GM12878 (cell line): ENCODE data around the gene ATP6V0D1. TPM values are rescaled to one million over a fixed set of nuclear protein-coding genes. Genes with fewer than 3 reads are reported as not detected.

Experiments
- ATAC-seq: fragments of 200-7000 bp; cut with Tn5 transposase; 3 replicates; pipeline ENCODE4 v1.9.1; 2020; ENCODE audit warnings: mild to moderate bottlenecking, moderate library complexity
- BruUV-seq: library from RNA; stranded (reverse); fragments of 400-500 nt; replicated peaks from 2 replicates; lab custom pipeline; 2021; lab: Mats Ljungman, UMichigan
- CTCF ChIA-PET: fragments of 300-600 bp; sonication (Branson Sonifier 250); formaldehyde crosslinking; extraction: SDS; loops from one replicate; lab custom pipeline; 2021; ENCODE audit warnings: inconsistent platforms; lab: Yijun Ruan, JAX
- POLR2A ChIA-PET: fragments of 350-600 bp; formaldehyde crosslinking; extraction: SDS; loops from one replicate; lab custom pipeline; 2021; ENCODE audit warnings: inconsistent platforms; lab: Charles Lee
- RAD21 ChIA-PET: fragments of 300-600 bp; sonication (Branson Sonifier 250); formaldehyde crosslinking; loops from one replicate; lab custom pipeline; 2023; ENCODE audit warnings: antibody characterized with exemption; ENCODE audit not compliant: unreplicated experiment; lab: Charles Lee
- SMC1A ChIA-PET: fragments of 300-600 bp; sonication (Branson Sonifier 250); formaldehyde crosslinking; loops from one replicate; lab custom pipeline; 2023; ENCODE audit not compliant: unreplicated experiment, uncharacterized antibody; lab: Charles Lee
- DNase-seq: peaks from one replicate; pipeline ENCODE4 v3.0.0-alpha.2; 2011; ENCODE audit warnings: low read depth, low spot score
- FAIRE-seq: peaks from 3 replicates; lab custom pipeline; 2011; peaks lifted over from hg19 to GRCh38; lab: Jason Lieb, UNC
- H2AFZ ChIP-seq: 2 replicates; pipeline ENCODE4 v1.6.0; 2011; ENCODE audit warnings: low read depth, low read length, control low read depth; ENCODE audit not compliant: control insufficient read depth
- H3K27ac ChIP-seq: 2 replicates; pipeline ENCODE4 v1.5.1; 2011; ENCODE audit warnings: control low read depth; ENCODE audit not compliant: control insufficient read depth, insufficient read depth
- H3K27me3 ChIP-seq, 2 experiments: replicated peaks in 1 of 2; 2 replicates each; pipeline versions ENCODE4 v1.6.0 to v1.6.1; 2011; ENCODE audit warnings: low read length in 1 of 2; ENCODE audit not compliant: control insufficient read depth in 2 of 2, insufficient read depth in 2 of 2
- H3K36me3 ChIP-seq, 2 experiments: 2 replicates each; pipeline ENCODE4 v1.5.1; 2011; ENCODE audit warnings: low read length in 1 of 2; ENCODE audit not compliant: control insufficient read depth in 2 of 2, insufficient read depth in 2 of 2
- H3K4me1 ChIP-seq: 2 replicates; pipeline ENCODE4 v1.6.1; 2011; ENCODE audit warnings: mild to moderate bottlenecking, low read length, moderate library complexity, mixed read lengths; ENCODE audit not compliant: control insufficient read depth, insufficient read depth
- H3K4me2 ChIP-seq: 2 replicates; pipeline ENCODE4 v1.6.0; 2011; ENCODE audit warnings: control low read depth; ENCODE audit not compliant: control insufficient read depth, insufficient read depth
- H3K4me3 ChIP-seq: fragments of 200-600 bp; sonication (generic); 2 replicates; pipeline ENCODE4 v1.5.1; 2016
- H3K79me2 ChIP-seq: 2 replicates; pipeline ENCODE4 v1.6.0; 2011; ENCODE audit warnings: low read length; ENCODE audit not compliant: control insufficient read depth, insufficient read depth
- H3K9ac ChIP-seq: 2 replicates; pipeline ENCODE4 v1.8.0; 2011; ENCODE audit warnings: low read length, control low read depth, mixed read lengths; ENCODE audit not compliant: control insufficient read depth, insufficient read depth
- H3K9me3 ChIP-seq: replicated peaks from 3 replicates; pipeline ENCODE4 v1.5.1; 2011; ENCODE audit warnings: mild to moderate bottlenecking, low read length; ENCODE audit not compliant: control insufficient read depth, insufficient read depth
- H4K20me1 ChIP-seq: 2 replicates; pipeline ENCODE4 v1.6.0; 2011; ENCODE audit not compliant: control insufficient read depth, insufficient read depth
- FOXK2 ChIP-seq: fragments of 450-650 bp; IDR thresholded peaks from 2 replicates; pipeline ENCODE4 v1.6.1; 2017; ENCODE audit warnings: mild to moderate bottlenecking, moderate library complexity
- POLR2A ChIP-seq: IDR thresholded peaks from 2 replicates; pipeline ENCODE4 v1.6.1; 2011; ENCODE audit warnings: low read depth, mild to moderate bottlenecking, low read length
- RELA ChIP-seq: fragments of 450-650 bp; IDR thresholded peaks from 2 replicates; pipeline ENCODE4 v1.8.0; 2014; ENCODE audit warnings: borderline replicate concordance; ENCODE audit not compliant: partially characterized antibody
- RUNX3 ChIP-seq: IDR thresholded peaks from 2 replicates; pipeline ENCODE4 v1.6.1; 2012; ENCODE audit warnings: low read length, inconsistent platforms
- SMC3 ChIP-seq: IDR thresholded peaks from 2 replicates; pipeline ENCODE4 v1.6.1; 2011; ENCODE audit warnings: low read length, improper control_type of control experiment, borderline replicate concordance
- WGBS: methylation state at CpG from one replicate; pipeline ENCODE4 v1.1.6; 2016; ENCODE audit warnings: low lambda C conversion rate; ENCODE audit not compliant: insufficient replicate concordance, insufficient coverage; ENCODE audit errors: missing lambda C conversion rate; 5-methylcytosine and 5-hydroxymethylcytosine counted together
- in situ Hi-C: fragments of 300-500 bp; cut with MboI; formaldehyde crosslinking; loops from 9 replicates; pipeline ENCODE4 v1.14.3; 2018; ENCODE audit warnings: mixed read lengths
- intact Hi-C: fragments of 100-400 bp; cut with micrococcal nuclease; formaldehyde crosslinking; loops from one replicate; pipeline ENCODE4 v1.14.2; 2022; ENCODE audit not compliant: unreplicated experiment
- polyA plus RNA-seq, 11 experiments: library from polyadenylated mRNA; depleted of rRNA in 4 of 11; unstranded in 6 of 11; stranded (reverse) in 5 of 11; fragments of >200 nt; fragmentation: Nextera tagmentation in 4 of 11; fragmentation: Illumina TruSeq in 1 of 11; extraction: Ambion mirVana in 4 of 11; extraction: Trizol in 1 of 11; gene quantifications; 1 replicate in 1 of 11; 2 replicates in 10 of 11; pipeline versions ENCODE4 v1.2.1 to v1.2.3, GENCODE V29; 2011 to 2016; ENCODE audit warnings: inconsistent platforms in 2 of 11, missing spikeins in 2 of 11, low read depth in 1 of 11
- total RNA-seq, 4 experiments: library from RNA; depleted of rRNA in 3 of 4; stranded (reverse); fragments of >200 nt in 3 of 4; fragmentation: Illumina TruSeq in 1 of 4; extraction: Trizol in 1 of 4; gene quantifications; 2 replicates each; pipeline versions ENCODE4 v1.2.1 to v1.2.3, GENCODE V29; 2013 to 2021

Gene ATP6V0D1
- total and polyA plus RNA-seq, 10 of the 15 experiments (the other 5 are each of a cell fraction or from before 2014, with no cell fraction given), result 28.1 to 141 (median 70.3) TPM

GRCh38 chr16:67461600-67462278 lies 19.2 kb downstream of the ATP6V0D1 start:
- POLR2A ChIA-PET, result no interaction called here
- Histone ChIP-seq H3K4me1 (peaks cover 4% of the 10 kb centered on the region), H3K9ac (no peak overlapping the region)
- in situ Hi-C loops, result no loop called here
- no peak for DNase-seq
- no TSS peak for BruUV-seq
- SMC1A ChIA-PET, result no interaction called here
- 86% methylated on average over 8 of the region's 8 CpGs for WGBS
- no peak for TF ChIP-seq RUNX3
- TF ChIP-seq SMC3, result no peak
- TF ChIP-seq, all 136 proteins: peak for 0
- Histone ChIP-seq H3K79me2 (peaks cover 12% of the 10 kb centered on the region), H3K9me3 (no peaks in the 10 kb centered on the region), H4K20me1 (peaks cover 21% of the 10 kb centered on the region), H2AFZ (no peak overlapping the region), H3K27ac (no peak overlapping the region), H3K36me3 (peaks cover 4 to 7% of the 10 kb centered on the region in 2 experiments; a peak in 3 of 4 replicates), H3K4me2 (no peak overlapping the region), H3K4me3 (no peak overlapping the region), H3K27me3 (no peaks in the 10 kb centered on the region)
- intact Hi-C loops, result no loop called here
- ChIA-PET RAD21 (interaction anchor here (2.2 kb wide), 1 partner anchor 34 kb away, joined by 7 read pairs; no protein-coding TSS in a partner anchor), CTCF (interaction anchor here (1.0 to 8.0 kb wide), 5 partner anchors 14 to 202 kb away, joined by 3 to 81 read pairs (median 4); no protein-coding TSS in a partner anchor)
- ATAC-seq, result no peak
- FAIRE-seq, result no peak

DNA sequence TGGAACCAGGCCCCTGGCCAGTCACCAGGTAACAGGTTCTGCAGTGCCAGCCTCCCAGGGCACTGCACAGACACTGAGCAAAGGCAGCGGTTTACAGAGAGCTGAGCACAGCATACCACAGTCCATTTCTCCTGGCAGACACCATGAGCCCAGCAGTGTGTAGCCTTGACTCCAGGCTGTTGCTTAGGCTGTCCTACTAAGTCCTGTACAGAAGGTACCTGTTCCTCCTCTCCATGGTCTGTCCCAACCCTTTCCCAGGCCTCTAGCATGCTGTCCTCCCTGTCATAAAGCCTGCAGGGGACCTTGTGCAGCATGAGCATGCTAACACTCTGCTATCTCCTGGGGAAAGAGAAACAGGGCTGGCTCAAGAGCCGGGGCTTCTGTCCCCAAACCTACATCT lies 20.0 kb downstream of the ATP6V0D1 start:
- no peak overlapping the region for H3K4me2 ChIP-seq
- no peaks in the 10 kb centered on the region for H3K9me3 ChIP-seq
- H3K79me2 ChIP-seq, result peaks cover 12% of the 10 kb centered on the region
- ChIA-PET POLR2A (interaction anchor here (0.5 kb wide), 1 partner anchor 83 kb away, joined by 9 read pairs; no protein-coding TSS in a partner anchor), CTCF (interaction anchor here (1.1 to 8.0 kb wide), 3 partner anchors 33 to 201 kb away, joined by 3 to 81 read pairs (median 4); no protein-coding TSS in a partner anchor), SMC1A (no interaction called here), RAD21 (interaction anchor here (2.2 kb wide), 1 partner anchor 33 kb away, joined by 7 read pairs; no protein-coding TSS in a partner anchor)
- WGBS, result 67% methylated on average over 2 of the region's 2 CpGs
- H3K4me1 ChIP-seq, result peaks cover 4% of the 10 kb centered on the region
- H3K36me3 ChIP-seq, result peaks cover 4 to 7% of the 10 kb centered on the region in 2 experiments; a peak in 3 of 4 replicates
- no peak for TF ChIP-seq RELA
- TF ChIP-seq POLR2A, result 0 out of 2 replicates have a peak, but pooled peaks have one; percentile 27
- TF ChIP-seq FOXK2, result no peak
- H2AFZ ChIP-seq, result no peak overlapping the region
- no peak overlapping the region for H3K9ac ChIP-seq
- in situ Hi-C loops, result no loop called here
- no peak overlapping the region for H3K4me3 ChIP-seq
- intact Hi-C loops, result no loop called here
- BruUV-seq, result no TSS peak
- DNase-seq (no peak), ATAC-seq (no peak), FAIRE-seq (no peak)
- H3K27ac ChIP-seq, result no peak overlapping the region
- peaks cover 21% of the 10 kb centered on the region for H4K20me1 ChIP-seq
- H3K27me3 ChIP-seq, result no peaks in the 10 kb centered on the region
